Adipocyte (in vitro differentiated cells): ENCODE data around the gene PTGFRN.
"Not testable (repeated sequence)": the region's sequence is repeated elsewhere in the genome, so short reads cannot be mapped to it uniquely, and the experiment has no call there.

Experiments used
- DNase-seq: peaks from one replicate; pipeline ENCODE4 v3.0.0-alpha.2; 2015; ENCODE audit warnings: low read depth
- H3K27me3 ChIP-seq: replicated peaks from 2 replicates; pipeline ENCODE4 v1.7.0; 2013; ENCODE audit warnings: mild to moderate bottlenecking, low read length, moderate library complexity; ENCODE audit not compliant: control insufficient read depth, insufficient read depth
- H3K36me3 ChIP-seq: 2 replicates; pipeline ENCODE4 v1.7.0; 2013; ENCODE audit warnings: low read length, mild to moderate bottlenecking, moderate library complexity; ENCODE audit not compliant: control insufficient read depth, insufficient read depth, severe bottlenecking
- H3K4me1 ChIP-seq: 2 replicates; pipeline ENCODE4 v1.7.0; 2013; ENCODE audit warnings: mild to moderate bottlenecking, low read length, moderate library complexity; ENCODE audit not compliant: control insufficient read depth, insufficient read depth
- H3K4me3 ChIP-seq: 2 replicates; pipeline ENCODE4 v1.7.0; 2013; ENCODE audit warnings: mild to moderate bottlenecking, low read length, moderate library complexity
- H3K9ac ChIP-seq: 2 replicates; pipeline ENCODE4 v1.7.0; 2013; ENCODE audit warnings: mild to moderate bottlenecking, low read length, moderate library complexity
- H3K9me3 ChIP-seq: 2 replicates; pipeline ENCODE4 v1.7.0; 2013; ENCODE audit warnings: mild to moderate bottlenecking, low read length, moderate library complexity; ENCODE audit not compliant: control insufficient read depth

PTGFRN gene

GRCh38 chr1:116909512-116910378, at the start of gene PTGFRN:
Gene PTGFRN (plus strand): TSS chr1:116909916. CDS start chr1:116910204, 288 bp downstream.
- Histone ChIP-seq H3K9me3 (no peaks in the 10 kb centered on the region), H3K4me1 (peaks cover 8% of the 10 kb centered on the region), H3K27me3 (peaks cover 5% of the 10 kb centered on the region), H3K4me3 (peak within 1 kb of the TSS; percentile 84), H3K9ac (peak within 1 kb of the TSS; percentile 82), H3K36me3 (no peaks in the 10 kb centered on the region)
- peak; percentile 83 for DNase-seq

DNA sequence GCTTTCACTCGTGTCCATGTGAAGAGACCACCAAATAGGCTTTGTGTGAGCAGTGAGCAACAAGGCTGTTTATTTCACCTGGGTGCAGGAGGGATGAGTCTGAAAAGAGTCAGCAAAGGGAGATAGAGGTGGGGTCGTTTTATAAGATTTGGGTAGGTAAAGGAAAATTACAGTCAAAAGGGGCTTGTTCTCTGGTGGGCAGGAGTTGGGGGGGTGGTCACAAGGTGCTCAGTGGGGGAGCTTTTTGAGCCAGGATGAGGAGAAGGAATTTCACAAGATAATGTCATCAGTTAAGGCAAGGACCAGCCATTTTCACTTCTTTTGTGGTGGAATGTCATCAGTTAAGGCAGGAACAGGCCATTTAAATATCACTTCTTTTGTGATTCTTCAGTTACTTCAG, 49.5 kb upstream of the PTGFRN start:
- not testable (repeated sequence) for H3K9me3 ChIP-seq, H3K36me3 ChIP-seq, DNase-seq, H3K9ac ChIP-seq, H3K4me3 ChIP-seq, H3K27me3 ChIP-seq
- peaks cover 11% of the 10 kb centered on the region for H3K4me1 ChIP-seq

DNA sequence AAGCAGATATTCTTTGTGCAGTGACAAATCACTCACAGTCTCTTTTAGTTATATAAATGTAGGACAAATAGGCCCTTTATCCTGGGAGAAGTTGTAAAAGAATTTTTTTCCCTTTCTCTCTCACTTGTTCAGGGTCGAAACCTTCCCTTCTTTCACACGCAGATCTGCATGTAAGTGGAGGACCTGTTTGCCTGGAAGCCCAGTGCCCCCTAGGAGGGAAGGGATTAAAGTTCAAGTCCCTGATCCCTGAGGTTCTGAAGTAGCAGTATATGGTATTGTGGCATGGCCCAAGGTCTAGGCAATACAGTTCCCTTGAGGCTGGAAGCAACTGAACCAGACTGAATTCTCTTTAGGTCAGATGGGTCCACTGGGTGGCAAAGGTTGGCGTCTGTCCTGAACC, 48.6 kb upstream of the PTGFRN start:
- no peaks in the 10 kb centered on the region for H3K36me3 ChIP-seq
- no peak overlapping the region for H3K9ac ChIP-seq
- peaks cover 2% of the 10 kb centered on the region for H3K4me1 ChIP-seq
- no peaks in the 10 kb centered on the region for H3K9me3 ChIP-seq
- peaks cover 5% of the 10 kb centered on the region for H3K27me3 ChIP-seq
- DNase-seq: no peak
- H3K4me3 ChIP-seq: no peak overlapping the region

GRCh38 chr1:116863031-116863430, 46.7 kb upstream of the PTGFRN start:
- H3K4me3 ChIP-seq, H3K27me3 ChIP-seq, H3K4me1 ChIP-seq, H3K36me3 ChIP-seq, H3K9ac ChIP-seq, H3K9me3 ChIP-seq, DNase-seq: not testable (repeated sequence)

GRCh38 chr1:116866478-116866877, 43.2 kb upstream of the PTGFRN start:
- H3K9ac ChIP-seq, H3K9me3 ChIP-seq, H3K4me3 ChIP-seq, H3K27me3 ChIP-seq, H3K36me3 ChIP-seq, DNase-seq, H3K4me1 ChIP-seq: not testable (repeated sequence)

GRCh38 chr1:116868385-116868784, 41.3 kb upstream of the PTGFRN start:
- H3K27me3 ChIP-seq: peaks cover 3% of the 10 kb centered on the region
- H3K36me3 ChIP-seq: no peaks in the 10 kb centered on the region
- no peaks in the 10 kb centered on the region for H3K4me1 ChIP-seq
- no peak for DNase-seq
- no peak overlapping the region for H3K4me3 ChIP-seq
- H3K9me3 ChIP-seq: peaks cover 6% of the 10 kb centered on the region
- no peak overlapping the region for H3K9ac ChIP-seq

- H3K4me1 ChIP-seq: no peaks in the 10 kb centered on the region
- H3K9me3 ChIP-seq: peaks cover 6% of the 10 kb centered on the region
- H3K27me3 ChIP-seq: no peaks in the 10 kb centered on the region
- H3K9ac ChIP-seq: no peak overlapping the region
- no peak overlapping the region for H3K4me3 ChIP-seq
- H3K36me3 ChIP-seq: no peaks in the 10 kb centered on the region
- DNase-seq: no peak
Observed at GRCh38 chr1:116869611-116870010, 40.1 kb upstream of the PTGFRN start.

GRCh38 chr1:116870300-116870699, 39.4 kb upstream of the PTGFRN start:
- DNase-seq: no peak
- Histone ChIP-seq H3K9me3 (peaks cover 6% of the 10 kb centered on the region), H3K36me3 (no peaks in the 10 kb centered on the region), H3K27me3 (no peaks in the 10 kb centered on the region), H3K9ac (no peak overlapping the region), H3K4me3 (no peak overlapping the region), H3K4me1 (no peaks in the 10 kb centered on the region)

DNA sequence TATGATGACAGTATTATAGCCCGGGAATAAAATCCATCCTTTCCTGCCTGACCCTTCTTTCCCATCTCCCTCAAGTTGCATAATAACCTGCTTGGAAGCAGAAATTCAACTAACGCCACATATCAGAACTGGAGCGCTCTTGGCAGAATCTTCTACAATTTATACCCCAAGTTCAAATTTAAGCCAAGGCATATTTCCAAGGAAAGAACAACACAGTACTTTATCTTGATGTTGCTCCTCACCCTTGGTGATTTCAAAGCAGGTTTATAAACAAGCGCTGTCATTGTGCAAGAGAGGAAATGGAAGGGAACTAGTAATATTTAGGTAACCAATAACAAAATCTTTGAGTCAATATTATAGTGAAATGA, 38.0 kb upstream of the PTGFRN start:
- H3K4me1 ChIP-seq: peaks cover 1% of the 10 kb centered on the region
- no peak for DNase-seq
- H3K9ac ChIP-seq: no peak overlapping the region
- H3K9me3 ChIP-seq: peaks cover 1% of the 10 kb centered on the region
- no peaks in the 10 kb centered on the region for H3K36me3 ChIP-seq
- H3K27me3 ChIP-seq: no peaks in the 10 kb centered on the region
- no peak overlapping the region for H3K4me3 ChIP-seq

DNA sequence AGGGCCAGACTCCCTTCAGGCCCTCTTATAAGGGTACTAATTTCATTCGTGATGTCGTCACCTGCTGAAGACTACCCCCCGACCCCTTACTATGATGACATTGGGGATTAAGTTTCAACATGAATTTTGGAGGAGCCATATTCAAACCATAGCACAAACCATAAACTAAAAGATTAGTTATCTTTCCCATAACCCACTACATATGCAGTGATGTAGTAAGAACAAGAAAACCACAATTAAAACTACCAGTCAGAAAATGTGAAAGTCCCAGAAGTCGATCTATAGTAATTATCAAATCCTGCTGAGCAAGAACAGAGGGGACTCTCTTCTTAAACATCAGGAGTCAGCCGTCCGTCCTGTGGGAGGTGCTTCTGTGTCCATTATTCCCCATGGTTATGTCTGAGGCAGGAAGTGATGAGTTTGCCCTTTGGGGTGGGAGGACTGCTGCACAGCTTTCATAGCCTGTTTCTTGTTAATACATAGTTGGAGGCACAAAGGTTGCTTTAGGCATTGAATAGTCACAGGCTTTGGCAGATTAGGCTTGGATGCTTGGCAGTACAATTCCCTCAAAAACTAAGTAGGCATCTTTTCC, 35.9 kb upstream of the PTGFRN start:
- DNase-seq: no peak
- no peaks in the 10 kb centered on the region for H3K36me3 ChIP-seq
- H3K27me3 ChIP-seq: no peaks in the 10 kb centered on the region
- H3K4me1 ChIP-seq: peaks cover 21% of the 10 kb centered on the region
- no peak overlapping the region for H3K4me3 ChIP-seq
- H3K9ac ChIP-seq: no peak overlapping the region
- no peaks in the 10 kb centered on the region for H3K9me3 ChIP-seq

DNA sequence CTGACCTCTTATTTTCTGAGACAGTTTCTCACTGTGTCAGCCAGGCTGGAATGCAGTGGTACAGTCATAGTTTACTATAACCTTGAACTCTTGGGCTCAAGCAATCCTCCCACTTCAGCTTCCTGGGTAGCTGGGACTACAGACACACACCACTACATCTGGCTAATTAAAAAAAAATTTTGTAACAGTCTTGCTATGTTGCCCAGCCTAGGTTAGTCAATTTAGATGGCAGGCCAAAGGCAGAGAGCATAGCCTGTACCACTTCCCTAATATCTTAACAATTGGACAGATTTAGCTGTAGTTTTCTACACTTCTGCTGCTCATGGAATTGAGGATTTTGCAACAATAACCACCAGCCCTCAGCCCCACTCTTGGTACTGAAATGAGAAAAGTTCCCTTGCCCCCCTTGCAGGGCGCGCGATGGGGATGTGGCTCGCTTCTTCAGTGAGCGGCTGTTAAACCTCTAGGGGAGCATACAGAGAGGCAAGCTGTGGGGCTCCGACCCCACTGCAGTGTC, 34.9 kb upstream of the PTGFRN start:
- Histone ChIP-seq H3K27me3 (no peaks in the 10 kb centered on the region), H3K9me3 (no peaks in the 10 kb centered on the region), H3K4me3 (no peak overlapping the region), H3K4me1 (peaks cover 28% of the 10 kb centered on the region), H3K36me3 (no peaks in the 10 kb centered on the region), H3K9ac (no peak overlapping the region)
- no peak for DNase-seq
